H1 (cell line): Measurements from ENCODE around the gene PRKAA1. TPM values are rescaled to one million over a fixed set of nuclear protein-coding genes. Genes with fewer than 3 reads are reported as not detected.

Experiments
- ATF3 ChIP-seq: IDR thresholded peaks from 2 replicates; pipeline ENCODE4 v1.6.1; 2011; ENCODE audit warnings: low read depth, mild to moderate bottlenecking, low read length; ENCODE audit not compliant: insufficient read depth
- BCL11A ChIP-seq, 2 experiments: IDR thresholded peaks; one replicate each; pipeline ENCODE4 v1.6.1; 2011; ENCODE audit warnings: low read depth in 2 of 2, low read length in 2 of 2, mild to moderate bottlenecking in 2 of 2
- HDAC6 ChIP-seq: IDR thresholded peaks from one replicate; pipeline ENCODE4 v1.7.1; 2012; ENCODE audit warnings: low read depth, mild to moderate bottlenecking, inconsistent platforms, low read length, moderate library complexity
- KDM5A ChIP-seq: fragments of 200-600 bp; IDR thresholded peaks from 2 replicates; pipeline ENCODE4 v1.7.1; 2012; ENCODE audit warnings: mild to moderate bottlenecking, low read length, inconsistent platforms, mixed read lengths
- MAX ChIP-seq: IDR thresholded peaks from 2 replicates; pipeline ENCODE4 v1.6.1; 2012; ENCODE audit warnings: inconsistent platforms
- POU5F1 ChIP-seq: IDR thresholded peaks from 2 replicates; pipeline ENCODE4 v1.6.1; 2011; ENCODE audit warnings: low read depth, mild to moderate bottlenecking, low read length, moderate library complexity
- SIN3A ChIP-seq, 2 experiments: IDR thresholded peaks in 1 of 2; conservative IDR thresholded peaks in 1 of 2; 2 replicates each; pipeline ENCODE4 v1.6.1; 2011 to 2012; ENCODE audit warnings: low read length in 2 of 2, improper control_type of control experiment in 1 of 2, low read depth in 1 of 2, mild to moderate bottlenecking in 1 of 2
- SP2 ChIP-seq: IDR thresholded peaks from 2 replicates; pipeline ENCODE4 v1.6.1; 2012; ENCODE audit warnings: mild to moderate bottlenecking, low read length, inconsistent platforms
- YY1 ChIP-seq: IDR thresholded peaks from 2 replicates; pipeline ENCODE4 v1.6.1; 2011; ENCODE audit warnings: low read depth, mild to moderate bottlenecking, low read length
- polyA plus RNA-seq, 7 experiments: library from polyadenylated mRNA; depleted of rRNA in 3 of 7; stranded (reverse) in 5 of 7; unstranded in 2 of 7; fragments of >200 nt in 5 of 7; fragments of 200-250 nt in 2 of 7; gene quantifications; 1 replicate in 5 of 7; 2 replicates in 1 of 7; 4 replicates in 1 of 7; pipeline versions ENCODE4 v1.2.1 to v1.2.3, GENCODE V29; 2011 to 2013; ENCODE audit warnings: missing spikeins in 2 of 7, mixed read lengths in 2 of 7
- total RNA-seq: library from RNA; stranded (reverse); fragmentation: NEBNext Ultra II Directional; extraction: Animal tissue kit (Norgen Biotek cat#: 25700); gene quantifications from 2 replicates; pipeline ENCODE4 v1.2.1, GENCODE V29; 2021

Gene PRKAA1
- total and polyA plus RNA-seq, 2 of the 8 experiments (the other 6 are each of a cell fraction or from before 2014, with no cell fraction given), result 10.4 to 33.1 TPM

DNA sequence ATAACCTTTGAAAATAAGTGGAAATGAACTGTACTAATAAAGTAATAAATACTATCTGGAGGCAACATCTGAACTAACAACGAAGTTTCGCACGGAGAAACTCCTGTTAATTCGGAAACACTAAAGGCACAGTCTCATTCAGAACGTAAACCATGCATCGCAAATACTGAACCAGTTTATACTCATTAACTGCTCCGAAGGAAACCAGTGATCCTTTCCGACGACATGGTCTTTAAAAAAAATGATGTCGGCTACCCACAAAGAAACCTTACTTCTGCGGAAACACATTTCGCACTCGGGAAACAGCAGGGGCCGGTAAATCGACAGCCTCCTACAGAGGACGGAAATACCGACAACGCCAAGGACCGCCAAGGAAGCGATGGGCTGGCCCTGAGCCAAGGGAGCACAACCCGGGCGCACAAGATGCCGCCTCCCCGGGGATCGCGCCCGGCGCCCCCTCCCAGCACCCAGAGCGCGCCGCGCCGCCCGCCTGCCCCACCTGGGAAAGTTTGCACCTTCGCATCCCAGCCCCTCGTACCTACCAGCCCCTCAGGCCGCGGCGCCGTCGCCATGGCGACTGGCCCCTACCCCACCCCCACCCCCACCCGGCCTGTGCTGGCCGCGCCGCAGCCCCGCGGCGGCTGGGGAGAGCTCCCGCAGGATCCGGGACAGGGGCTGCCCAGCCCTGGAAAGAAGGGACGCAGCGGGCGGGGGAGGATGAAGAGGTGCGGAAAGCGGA, 732 bp downstream of the PRKAA1 start (continued):
- TF ChIP-seq KDM5A (0 out of 2 replicates have a peak, but pooled peaks have one; percentile 12), SIN3A (conservative IDR thresholded peaks at IDR 0.05 in 1 of 2, IDR thresholded peaks at IDR 0.05 in 1 of 2; ENCODE audit: low read depth in 1 of 2, low read length in 2 of 2) (peak in 1 of 2 experiments; percentile 70; a peak in 1 of 4 replicates), SP2 (no peak), YY1 (no peak), POU5F1 (no peak), BCL11A (IDR thresholded peaks at IDR 0.05; ENCODE audit: low read depth in 2 of 2, low read length in 2 of 2) (no peak), ATF3 (no peak), MAX (no peak), HDAC6 (no peak)
- TF ChIP-seq, all 59 proteins: peak for 7
